SJCRH30 (cell line): ENCODE data around the gene SLC25A21. TPM values are rescaled to one million over a fixed set of nuclear protein-coding genes. Genes with fewer than 3 reads are reported as not detected.
"Not testable (repeated sequence)": the region's sequence is repeated elsewhere in the genome, so short reads cannot be mapped to it uniquely, and the experiment has no call there.

Source experiments
- DNase-seq, 2 experiments: peaks; one replicate each; pipeline ENCODE4 v3.0.0-alpha.2; 2015 to 2020
- H3K27ac ChIP-seq: fragments of 250-450 bp; sonication (Bioruptor Pico); 2 replicates; pipeline ENCODE4 v1.5.1; 2020; ENCODE audit warnings: mild to moderate bottlenecking, moderate library complexity
- H3K27me3 ChIP-seq: fragments of 250-450 bp; sonication (Bioruptor Pico); 2 replicates; pipeline ENCODE4 v1.5.1; 2020; ENCODE audit warnings: mild to moderate bottlenecking, moderate library complexity
- H3K36me3 ChIP-seq: fragments of 250-450 bp; sonication (Bioruptor Pico); 2 replicates; pipeline ENCODE4 v1.5.1; 2020; ENCODE audit warnings: mild to moderate bottlenecking, moderate library complexity
- H3K4me1 ChIP-seq: fragments of 250-450 bp; sonication (Bioruptor Pico); 2 replicates; pipeline ENCODE4 v1.5.1; 2020; ENCODE audit warnings: mild to moderate bottlenecking, moderate library complexity
- H3K4me3 ChIP-seq: fragments of 250-450 bp; sonication (Bioruptor Pico); 2 replicates; pipeline ENCODE4 v1.5.1; 2020; ENCODE audit warnings: mild to moderate bottlenecking, moderate library complexity
- H3K9me3 ChIP-seq: fragments of 250-450 bp; sonication (Bioruptor Pico); replicated peaks from 2 replicates; pipeline ENCODE4 v1.5.1; 2020; ENCODE audit warnings: mild to moderate bottlenecking, moderate library complexity
- total RNA-seq: library from RNA; depleted of rRNA; stranded (reverse); fragments of >200 nt; shearing (Covaris generic); gene quantifications from 2 replicates; pipeline ENCODE4 v1.2.3, GENCODE V29; 2014

SLC25A21 gene
- total RNA-seq, 1 experiment from 2014 or later: 0.45 TPM

DNA sequence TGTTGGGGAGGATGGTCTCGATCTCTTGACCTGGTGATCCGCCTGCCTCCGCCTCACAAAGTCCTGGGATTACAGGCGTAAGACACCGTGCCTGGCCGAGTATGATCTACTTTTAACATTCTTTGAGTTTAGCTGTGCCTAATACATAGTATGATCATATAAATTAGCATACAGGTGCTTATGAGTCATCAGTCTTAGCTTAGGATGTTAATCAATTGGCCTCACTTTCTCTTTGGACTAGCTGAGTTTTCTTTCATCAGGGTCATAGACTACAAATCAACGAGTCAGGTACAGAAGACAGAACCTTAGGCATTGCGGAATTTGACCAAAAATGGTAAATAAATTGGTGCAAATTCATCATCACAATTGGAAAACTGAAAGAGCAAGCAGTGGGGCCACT is 2.2 kb downstream of the SLC25A21 start:
- Histone ChIP-seq H3K36me3 (no peaks in the 10 kb centered on the region), H3K4me3 (no peak overlapping the region), H3K4me1 (no peaks in the 10 kb centered on the region), H3K27ac (no peak overlapping the region), H3K9me3 (no peaks in the 10 kb centered on the region), H3K27me3 (0 out of 2 replicates have a peak, but pooled peaks cover 5% of the 10 kb centered on the region)
- DNase-seq: no peak

DNA sequence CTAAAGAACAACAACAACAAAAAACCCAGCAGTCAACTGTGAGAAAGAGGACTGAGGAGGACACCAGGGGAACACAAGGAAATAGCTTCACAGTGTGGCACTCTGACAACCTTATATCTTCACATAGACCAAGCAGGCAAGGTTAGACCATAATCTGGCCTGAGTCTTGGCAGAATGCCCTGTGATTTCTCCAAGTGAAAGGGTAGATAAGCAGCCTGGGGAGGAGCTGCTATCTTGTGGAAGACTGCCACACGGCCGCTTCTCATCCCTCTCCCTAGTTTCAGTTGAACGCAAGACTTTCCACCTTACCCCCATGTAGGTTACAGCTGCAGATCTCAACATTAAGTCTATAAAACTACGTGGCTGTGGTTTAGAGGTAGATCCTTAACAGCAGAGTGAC is 3.7 kb downstream of the SLC25A21 start:
- DNase-seq: no peak
- no peak overlapping the region for H3K4me3 ChIP-seq
- no peak overlapping the region for H3K27ac ChIP-seq
- no peaks in the 10 kb centered on the region for H3K4me1 ChIP-seq
- H3K36me3 ChIP-seq: no peaks in the 10 kb centered on the region
- 0 out of 2 replicates have a peak, but pooled peaks cover 5% of the 10 kb centered on the region for H3K27me3 ChIP-seq
- H3K9me3 ChIP-seq: no peaks in the 10 kb centered on the region

DNA sequence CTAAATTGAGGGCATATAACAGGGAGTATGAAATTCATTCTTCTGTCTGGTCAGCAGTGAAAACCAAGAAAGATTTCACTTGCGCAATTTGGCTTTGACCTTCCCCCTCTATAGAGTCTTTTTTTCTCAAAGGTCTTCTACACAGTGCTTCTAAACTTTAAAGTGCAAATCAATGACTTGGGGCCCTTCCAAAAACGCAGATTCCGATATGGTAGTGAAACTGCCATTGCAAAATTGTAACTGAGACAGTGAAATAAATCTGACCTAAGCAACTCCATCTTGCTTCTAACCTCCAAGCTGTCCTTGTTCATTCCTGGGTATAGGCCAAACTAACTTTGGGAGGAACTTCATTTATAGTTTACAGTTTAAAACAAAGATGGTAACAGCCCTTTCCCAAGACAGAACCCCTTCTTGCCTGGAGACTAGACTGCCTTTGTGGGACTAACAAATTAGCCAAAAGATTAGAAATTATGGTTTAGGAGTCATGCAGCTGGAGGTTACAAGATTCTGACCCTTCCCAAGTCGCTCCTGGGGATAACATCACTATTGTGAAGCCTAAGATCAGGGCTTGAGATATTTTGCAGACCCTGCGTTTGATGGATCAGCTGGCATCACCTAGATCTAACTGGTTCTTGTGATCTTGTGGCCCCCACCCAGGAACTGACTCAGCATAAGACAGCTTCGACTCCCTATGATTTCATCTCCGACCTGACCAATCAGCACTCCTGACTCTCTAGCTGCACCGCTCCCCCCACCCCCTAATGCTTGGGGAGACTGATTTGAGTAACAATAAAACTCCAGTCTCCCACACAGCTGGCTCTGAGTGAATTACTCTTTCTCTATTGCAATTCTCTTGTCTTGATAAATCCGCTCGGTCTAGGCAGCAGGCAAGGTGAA is 5.0 kb downstream of the SLC25A21 start:
- 0 out of 2 replicates have a peak, but pooled peaks cover 5% of the 10 kb centered on the region for H3K27me3 ChIP-seq
- H3K9me3 ChIP-seq: no peaks in the 10 kb centered on the region
- no peaks in the 10 kb centered on the region for H3K4me1 ChIP-seq
- H3K36me3 ChIP-seq: no peaks in the 10 kb centered on the region
- no peak overlapping the region for H3K4me3 ChIP-seq
- no peak for DNase-seq
- no peak overlapping the region for H3K27ac ChIP-seq

DNA sequence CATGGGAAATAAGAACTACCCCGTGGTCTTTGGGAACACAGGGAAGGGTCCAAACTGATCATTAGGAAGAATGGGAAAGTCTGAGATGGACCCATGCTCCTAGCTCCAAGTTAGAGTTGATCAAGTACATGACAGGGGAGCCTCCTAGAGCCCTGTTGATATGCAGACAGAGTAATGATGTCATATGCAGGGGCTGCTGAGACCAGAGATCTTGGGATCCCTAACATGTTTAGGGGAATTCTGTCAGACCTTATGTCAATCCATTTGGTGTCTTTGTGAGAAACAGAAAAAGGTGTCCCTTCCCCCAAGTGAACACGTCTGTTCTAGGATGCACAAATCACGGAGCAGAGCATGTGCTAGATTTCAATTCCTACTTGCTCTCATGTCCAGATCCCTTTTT is 6.6 kb downstream of the SLC25A21 start:
- Histone ChIP-seq H3K4me1 (no peaks in the 10 kb centered on the region), H3K36me3 (no peaks in the 10 kb centered on the region), H3K27ac (no peak overlapping the region), H3K27me3 (0 out of 2 replicates have a peak, but pooled peaks cover 5% of the 10 kb centered on the region), H3K9me3 (no peaks in the 10 kb centered on the region), H3K4me3 (no peak overlapping the region)
- DNase-seq: no peak

DNA sequence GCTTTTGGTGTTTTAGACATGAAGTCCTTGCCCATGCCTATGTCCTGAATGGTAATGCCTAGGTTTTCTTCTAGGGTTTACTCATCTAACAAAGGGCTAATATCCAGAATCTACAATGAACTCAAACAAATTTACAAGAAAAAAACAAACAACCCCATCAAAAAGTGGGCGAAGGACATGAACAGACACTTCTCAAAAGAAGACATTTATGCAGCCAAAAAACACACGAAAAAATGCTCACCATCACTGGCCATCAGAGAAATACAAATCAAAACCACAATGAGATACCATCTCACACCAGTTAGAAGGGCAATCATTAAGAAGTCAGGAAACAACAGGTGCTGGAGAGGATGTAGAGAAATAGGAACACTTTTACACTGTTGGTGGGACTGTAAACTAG is 10.1 kb downstream of the SLC25A21 start:
- not testable (repeated sequence) for H3K36me3 ChIP-seq, H3K9me3 ChIP-seq, DNase-seq, H3K4me3 ChIP-seq, H3K27ac ChIP-seq, H3K4me1 ChIP-seq, H3K27me3 ChIP-seq

DNA sequence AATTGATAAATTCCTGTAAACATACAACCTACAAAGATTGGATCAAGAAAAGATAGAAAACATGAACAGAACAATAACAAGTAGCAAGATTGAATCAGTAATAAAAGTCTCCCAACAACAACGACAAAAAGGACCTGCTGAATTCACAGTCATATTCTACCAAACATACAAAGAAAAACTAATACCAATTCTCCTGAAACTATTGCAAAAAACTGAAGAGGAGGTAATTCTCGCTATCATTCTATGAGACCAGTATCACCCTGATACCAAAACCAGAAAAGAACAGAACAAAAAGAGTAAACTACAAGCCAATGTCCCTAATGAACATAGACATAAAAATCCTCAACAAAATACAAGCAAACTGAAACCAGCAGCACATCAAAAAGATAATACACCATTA is 14.4 kb downstream of the SLC25A21 start:
- no peaks in the 10 kb centered on the region for H3K9me3 ChIP-seq
- H3K4me1 ChIP-seq: no peaks in the 10 kb centered on the region
- no peak overlapping the region for H3K27ac ChIP-seq
- H3K4me3 ChIP-seq: no peak overlapping the region
- H3K27me3 ChIP-seq: 0 out of 2 replicates have a peak, but pooled peaks cover 3% of the 10 kb centered on the region
- DNase-seq: no peak
- H3K36me3 ChIP-seq: no peaks in the 10 kb centered on the region

DNA sequence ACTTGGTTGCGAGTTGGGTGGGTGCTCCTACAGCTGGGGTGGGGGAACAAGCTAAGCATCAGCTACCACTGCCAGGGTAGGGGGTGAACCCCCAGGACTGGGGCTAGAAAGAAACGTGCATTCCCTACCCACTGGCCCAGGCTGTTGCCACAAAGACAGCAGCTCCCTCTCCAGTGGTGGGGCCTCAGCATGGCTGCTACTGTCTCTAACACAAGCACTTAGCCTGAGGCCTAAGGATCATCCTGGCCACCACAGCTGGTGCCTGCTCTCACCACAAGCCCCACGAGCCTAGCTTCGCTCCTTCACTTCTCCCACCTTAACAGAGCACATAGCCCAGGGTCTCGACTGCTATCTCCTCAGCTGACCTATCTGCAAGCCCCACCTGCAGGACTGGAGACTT is 18.9 kb downstream of the SLC25A21 start:
- DNase-seq: no peak
- Histone ChIP-seq H3K27me3 (no peaks in the 10 kb centered on the region), H3K4me3 (no peak overlapping the region), H3K36me3 (no peaks in the 10 kb centered on the region), H3K27ac (no peak overlapping the region), H3K9me3 (no peaks in the 10 kb centered on the region), H3K4me1 (peaks cover 5% of the 10 kb centered on the region; the same call in 1 of the 2 replicates)

DNA sequence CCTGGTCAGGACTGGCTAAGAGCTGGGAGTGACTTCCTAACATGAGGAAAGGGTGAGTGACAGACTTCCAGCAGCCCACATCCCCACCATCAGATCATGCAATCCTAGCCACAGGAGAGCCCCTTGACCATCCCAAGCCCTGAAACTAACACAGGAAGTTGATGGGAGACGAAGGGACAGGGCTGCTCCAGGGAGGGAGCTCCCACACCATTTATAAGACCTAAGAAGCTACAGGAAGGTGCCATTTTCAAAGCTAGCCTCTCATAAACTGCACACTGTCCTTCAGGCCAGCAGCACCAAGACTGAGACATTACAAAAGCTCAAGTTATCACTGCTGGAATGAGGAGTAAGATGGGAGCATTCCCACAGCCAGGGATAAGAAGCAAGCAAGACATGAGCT is 19.4 kb downstream of the SLC25A21 start:
- Histone ChIP-seq H3K27me3 (no peaks in the 10 kb centered on the region), H3K9me3 (no peaks in the 10 kb centered on the region), H3K4me3 (no peak overlapping the region), H3K27ac (no peak overlapping the region), H3K4me1 (peaks cover 8% of the 10 kb centered on the region), H3K36me3 (no peaks in the 10 kb centered on the region)
- no peak for DNase-seq

DNA sequence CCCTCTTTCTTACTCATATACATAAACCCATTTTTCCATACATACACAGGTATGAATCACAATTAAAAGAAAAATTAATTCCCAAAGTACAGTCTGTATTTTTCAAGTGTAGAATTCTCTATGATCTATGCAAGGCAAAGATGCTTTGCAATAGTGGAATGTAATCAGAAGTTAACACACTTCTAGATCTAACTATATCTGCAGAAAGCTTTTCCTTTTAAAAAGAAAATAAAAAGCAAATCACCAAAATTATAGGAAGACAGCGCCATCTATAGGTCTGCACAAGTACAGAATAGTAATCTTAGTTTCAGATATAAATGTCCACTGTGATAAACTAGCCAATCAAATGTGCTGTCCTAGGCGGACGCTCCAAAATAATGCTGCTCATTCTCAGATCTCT is 22.0 kb downstream of the SLC25A21 start:
- DNase-seq: peak; percentile 4 to 65
- no peaks in the 10 kb centered on the region for H3K9me3 ChIP-seq
- H3K4me1 ChIP-seq: peaks cover 20% of the 10 kb centered on the region

DNA sequence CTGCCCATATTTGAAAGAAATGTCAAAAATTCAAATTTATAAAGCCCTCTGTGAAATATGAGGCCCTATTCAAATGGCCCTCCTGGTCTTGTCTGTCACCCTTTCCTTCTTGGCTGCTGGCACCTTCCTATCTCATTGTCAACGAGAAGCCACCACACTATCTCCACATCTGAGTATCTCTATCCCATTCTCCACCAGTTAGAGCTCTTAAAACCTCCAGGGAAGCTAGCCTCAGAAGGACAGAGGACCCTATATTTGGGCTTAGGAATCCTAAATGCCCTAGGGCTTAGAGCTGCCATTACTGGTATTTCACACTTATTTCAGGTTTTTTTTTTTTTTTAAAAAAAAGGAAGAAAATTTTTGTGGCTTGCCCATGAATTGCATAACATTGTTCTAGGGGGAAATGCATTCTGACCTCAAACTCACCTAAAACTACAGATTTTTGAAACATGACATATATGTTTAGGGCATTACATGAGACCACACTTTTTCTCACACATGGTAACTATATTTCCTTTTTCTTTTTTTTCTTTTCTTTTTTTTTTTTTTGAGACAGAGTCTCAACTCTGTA is 25.0 kb downstream of the SLC25A21 start:
- Histone ChIP-seq H3K27ac (peak overlapping the region; percentile 4; the same call in 1 of the 2 replicates), H3K4me1 (peaks cover 46% of the 10 kb centered on the region), H3K36me3 (no peaks in the 10 kb centered on the region), H3K4me3 (no peak overlapping the region), H3K27me3 (no peaks in the 10 kb centered on the region), H3K9me3 (no peaks in the 10 kb centered on the region)
- peak; percentile 55 to 76 for DNase-seq

More for the DNA sequence above, 22.0 kb downstream of the SLC25A21 start:
- no peaks in the 10 kb centered on the region for H3K27me3 ChIP-seq
- no peaks in the 10 kb centered on the region for H3K36me3 ChIP-seq
- H3K27ac ChIP-seq: no peak overlapping the region
- no peak overlapping the region for H3K4me3 ChIP-seq

DNA sequence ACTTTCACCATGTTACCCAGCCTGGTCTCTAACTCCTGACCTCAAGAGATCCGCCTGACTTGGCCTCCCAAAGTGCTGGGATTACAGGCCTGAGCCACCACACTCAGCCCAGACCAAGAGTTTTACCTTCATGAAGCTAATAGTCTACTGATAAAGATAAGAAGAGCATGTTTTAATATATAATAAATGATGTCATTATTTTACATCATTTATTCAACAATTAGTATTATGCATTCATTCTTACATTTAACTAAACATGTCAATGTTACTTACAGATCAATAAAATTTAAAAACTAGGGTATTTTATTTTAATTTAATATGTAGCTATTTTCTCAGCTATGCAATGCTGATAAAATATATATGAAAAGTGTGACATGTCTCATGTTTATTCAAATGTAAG is 26.0 kb downstream of the SLC25A21 start:
- DNase-seq, H3K27ac ChIP-seq, H3K36me3 ChIP-seq, H3K9me3 ChIP-seq, H3K27me3 ChIP-seq, H3K4me3 ChIP-seq: not testable (repeated sequence)
- peaks cover 52% of the 10 kb centered on the region for H3K4me1 ChIP-seq

DNA sequence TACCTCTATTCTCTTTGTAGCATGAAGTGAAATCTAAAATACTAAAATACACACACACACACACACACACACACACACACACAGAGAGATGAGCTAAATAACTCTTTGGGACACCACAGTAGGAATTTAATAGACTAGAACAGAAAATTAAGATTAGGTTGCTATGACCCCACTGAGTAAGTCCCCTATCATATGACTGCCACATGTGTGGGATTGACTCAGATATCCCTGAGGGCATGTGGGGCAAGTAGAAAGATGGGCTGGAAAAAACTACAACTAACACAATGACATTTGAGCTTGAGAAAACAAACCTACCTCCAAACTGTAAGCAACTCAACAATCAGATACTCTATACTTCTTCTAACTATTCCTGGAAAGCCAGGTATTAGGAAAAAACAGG is 27.0 kb downstream of the SLC25A21 start:
- no peak overlapping the region for H3K4me3 ChIP-seq
- H3K9me3 ChIP-seq: no peaks in the 10 kb centered on the region
- DNase-seq: peak; percentile 50 to 76
- no peaks in the 10 kb centered on the region for H3K36me3 ChIP-seq
- no peak overlapping the region for H3K27ac ChIP-seq
- H3K27me3 ChIP-seq: no peaks in the 10 kb centered on the region
- H3K4me1 ChIP-seq: peaks cover 52% of the 10 kb centered on the region

DNA sequence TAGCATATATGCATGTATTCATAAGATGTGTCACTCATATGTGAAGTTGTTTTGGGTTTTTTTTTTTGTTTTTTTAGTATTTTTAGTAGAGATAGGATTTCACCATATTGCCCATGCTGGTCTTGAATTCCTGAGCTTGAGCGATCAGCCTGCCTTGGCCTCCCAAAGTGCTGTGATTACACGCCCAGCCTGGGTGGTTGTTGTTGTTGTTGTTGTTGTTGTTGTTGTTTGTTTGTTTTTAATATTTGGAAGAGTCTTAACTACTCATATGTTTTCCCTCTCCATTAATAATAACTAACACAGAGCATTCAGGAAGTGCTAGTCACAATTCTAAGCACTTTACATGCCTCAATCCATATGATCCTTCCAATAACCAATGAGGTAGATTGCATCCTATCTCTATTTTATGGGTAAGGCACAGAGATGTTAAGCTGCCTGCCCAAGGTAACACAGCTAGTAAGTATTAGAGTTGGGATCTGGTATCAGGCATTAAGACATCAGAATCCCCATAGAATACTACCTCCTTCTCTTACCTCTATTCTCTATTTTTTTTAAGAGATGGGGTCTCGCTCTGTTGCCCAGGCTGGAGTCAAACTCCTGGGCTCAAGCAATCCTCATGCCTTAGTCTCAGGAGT is 27.6 kb downstream of the SLC25A21 start:
- Histone ChIP-seq H3K4me1 (peaks cover 56% of the 10 kb centered on the region), H3K27ac (no peak overlapping the region), H3K9me3 (no peaks in the 10 kb centered on the region), H3K4me3 (no peak overlapping the region), H3K36me3 (no peaks in the 10 kb centered on the region), H3K27me3 (no peaks in the 10 kb centered on the region)
- DNase-seq: no peak

DNA sequence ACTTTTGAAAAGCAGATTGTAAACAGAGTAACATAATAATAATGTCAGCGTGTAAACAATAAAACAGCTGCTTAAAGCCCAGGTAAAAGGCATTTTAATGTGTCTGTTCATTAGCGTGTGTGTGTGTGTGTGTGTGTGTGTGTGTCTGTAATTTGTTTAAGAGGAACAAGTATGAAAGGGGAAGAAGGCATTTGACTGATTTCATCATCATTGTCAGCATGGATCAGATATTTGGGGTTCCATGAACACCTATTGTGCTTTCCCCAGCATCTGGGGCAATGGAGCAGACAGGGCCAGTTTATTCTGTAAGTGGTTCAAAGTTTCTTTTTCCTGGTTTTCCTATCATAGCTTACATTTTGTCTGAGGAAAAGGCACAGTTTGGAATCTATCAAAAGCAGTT is 28.9 kb downstream of the SLC25A21 start:
- H3K27me3 ChIP-seq: no peaks in the 10 kb centered on the region

DNA sequence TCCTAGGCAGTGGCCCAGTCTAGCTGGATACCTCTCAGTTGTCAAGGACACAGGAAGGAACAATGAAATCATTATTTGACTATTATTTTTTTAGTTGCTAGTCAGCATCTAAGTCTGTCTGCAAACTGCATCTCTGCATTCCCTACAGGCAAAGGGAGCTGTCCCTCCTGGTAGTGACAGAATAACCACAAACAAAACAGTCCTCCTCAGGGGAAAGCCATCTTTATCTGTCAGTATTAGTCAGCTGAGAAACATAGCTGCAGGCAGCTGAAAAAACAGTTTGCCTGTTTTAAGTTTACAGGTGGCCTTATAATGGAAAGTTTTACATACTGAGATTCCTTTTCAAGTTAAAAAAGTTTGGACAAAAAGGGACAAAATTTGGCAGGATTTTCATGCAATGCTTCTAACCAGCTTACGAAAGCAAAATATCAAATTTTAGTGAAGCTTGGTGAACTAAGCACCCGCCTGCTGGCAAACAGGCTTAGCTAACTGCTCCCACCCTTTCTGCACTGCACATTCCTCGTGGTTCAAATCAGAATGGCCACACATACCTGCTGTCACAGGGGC is 29.5 kb downstream of the SLC25A21 start:
- DNase-seq: peak; percentile 71 to 83
- Histone ChIP-seq H3K27ac (peak overlapping the region; percentile 6), H3K27me3 (no peaks in the 10 kb centered on the region), H3K36me3 (no peaks in the 10 kb centered on the region), H3K4me1 (peaks cover 68% of the 10 kb centered on the region), H3K4me3 (peak overlapping the region; percentile 4; the same call in 1 of the 2 replicates), H3K9me3 (no peaks in the 10 kb centered on the region)

More for the DNA sequence above, 28.9 kb downstream of the SLC25A21 start:
- Histone ChIP-seq H3K9me3 (no peaks in the 10 kb centered on the region), H3K36me3 (no peaks in the 10 kb centered on the region), H3K27ac (peak overlapping the region; percentile 6), H3K4me3 (peak overlapping the region; percentile 4; the same call in 1 of the 2 replicates), H3K4me1 (peaks cover 66% of the 10 kb centered on the region)
- no peak for DNase-seq
